Measurements from ENCODE around the gene PPP6R1.

- TF ChIP-seq POLR2A (IDR thresholded peaks at IDR 0.05) = no peak
- TF ChIP-seq, protein P1, sequence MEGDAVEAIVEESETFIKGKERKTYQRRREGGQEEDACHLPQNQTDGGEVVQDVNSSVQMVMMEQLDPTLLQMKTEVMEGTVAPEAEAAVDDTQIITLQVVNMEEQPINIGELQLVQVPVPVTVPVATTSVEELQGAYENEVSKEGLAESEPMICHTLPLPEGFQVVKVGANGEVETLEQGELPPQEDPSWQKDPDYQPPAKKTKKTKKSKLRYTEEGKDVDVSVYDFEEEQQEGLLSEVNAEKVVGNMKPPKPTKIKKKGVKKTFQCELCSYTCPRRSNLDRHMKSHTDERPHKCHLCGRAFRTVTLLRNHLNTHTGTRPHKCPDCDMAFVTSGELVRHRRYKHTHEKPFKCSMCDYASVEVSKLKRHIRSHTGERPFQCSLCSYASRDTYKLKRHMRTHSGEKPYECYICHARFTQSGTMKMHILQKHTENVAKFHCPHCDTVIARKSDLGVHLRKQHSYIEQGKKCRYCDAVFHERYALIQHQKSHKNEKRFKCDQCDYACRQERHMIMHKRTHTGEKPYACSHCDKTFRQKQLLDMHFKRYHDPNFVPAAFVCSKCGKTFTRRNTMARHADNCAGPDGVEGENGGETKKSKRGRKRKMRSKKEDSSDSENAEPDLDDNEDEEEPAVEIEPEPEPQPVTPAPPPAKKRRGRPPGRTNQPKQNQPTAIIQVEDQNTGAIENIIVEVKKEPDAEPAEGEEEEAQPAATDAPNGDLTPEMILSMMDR (IDR thresholded peaks at IDR 0.05) = no peak
Observed at GRCh38 chr19:55209693-55210472, 48.9 kb downstream of the PPP6R1 start.

Data from uterus (tissue), 2 donors.